HepG2 (cell line): Measurements from ENCODE around the gene VSX1. TPM values are rescaled to one million over a fixed set of nuclear protein-coding genes. Genes with fewer than 3 reads are reported as not detected.

Source experiments
- CAMTA2 ChIP-seq: sonication (generic); formaldehyde crosslinking; IDR thresholded peaks from 2 replicates; pipeline ENCODE4 v1.4.0; 2020; ENCODE audit warnings: mild to moderate bottlenecking, missing genetic modification reagents, borderline replicate concordance
- FOXA1 ChIP-seq, 2 experiments: fragments of 450-650 bp in 1 of 2; sonication (generic) in 1 of 2; formaldehyde crosslinking in 1 of 2; IDR thresholded peaks; 2 replicates each; pipeline versions ENCODE4 v1.4.0 to v1.6.1; 2016 to 2020; ENCODE audit warnings: missing genetic modification reagents in 1 of 2
- GATA4 ChIP-seq: sonication (generic); IDR thresholded peaks from 2 replicates; pipeline ENCODE4 v1.6.1; 2016; ENCODE audit warnings: antibody characterized with exemption, low read depth, borderline replicate concordance
- PPARG ChIP-seq: conservative IDR thresholded peaks from 2 replicates; pipeline ENCODE4 v1.6.1; 2016; ENCODE audit warnings: missing biosample characterization, missing genetic modification reagents
- SRSF1 ChIP-seq: fragments of 200-400 bp; formaldehyde crosslinking; optimal IDR thresholded peaks from 2 replicates; pipeline ENCODE3; 2017; ENCODE audit warnings: mild to moderate bottlenecking, low read depth, low read length, moderate library complexity
- TAF15 ChIP-seq: fragments of 200-400 bp; formaldehyde crosslinking; IDR thresholded peaks from one replicate; pipeline ENCODE4 v1.6.1; 2018; ENCODE audit warnings: mild to moderate bottlenecking, low read depth, low read length; ENCODE audit not compliant: poor library complexity, severe bottlenecking
- ZKSCAN5 ChIP-seq: sonication (generic); formaldehyde crosslinking; IDR thresholded peaks from 2 replicates; pipeline ENCODE4 v1.5.1; 2020; ENCODE audit warnings: mild to moderate bottlenecking, missing genetic modification reagents
- ZNF331 ChIP-seq: sonication (generic); formaldehyde crosslinking; IDR thresholded peaks from 2 replicates; pipeline ENCODE4 v1.4.0; 2020; ENCODE audit warnings: missing genetic modification reagents
- ZNF552 ChIP-seq: sonication (generic); formaldehyde crosslinking; IDR thresholded peaks from 2 replicates; pipeline ENCODE4 v1.9.0; 2022; ENCODE audit warnings: missing genetic modification reagents, mild to moderate bottlenecking, borderline replicate concordance
- ZSCAN22 ChIP-seq: sonication (generic); formaldehyde crosslinking; IDR thresholded peaks from 2 replicates; pipeline ENCODE4 v1.4.0; 2020; ENCODE audit warnings: mild to moderate bottlenecking, missing genetic modification reagents
- polyA plus RNA-seq, 8 experiments: library from polyadenylated mRNA; depleted of rRNA in 3 of 8; stranded (reverse) in 7 of 8; unstranded in 1 of 8; fragments of >200 nt; fragmentation: Illumina TruSeq in 4 of 8; extraction: Trizol in 4 of 8; gene quantifications; 2 replicates each; pipeline versions ENCODE4 v1.2.1 to v1.2.3, GENCODE V29; 2011 to 2016; ENCODE audit warnings: low read depth in 4 of 8, missing spikeins in 1 of 8, mixed read lengths in 1 of 8; ENCODE audit not compliant: insufficient read depth in 1 of 8
- total RNA-seq, 5 experiments: library from RNA; depleted of rRNA; stranded (reverse); fragments of >200 nt; fragmentation: Illumina TruSeq; extraction: Trizol; gene quantifications; 2 replicates each; pipeline ENCODE4 v1.2.3, GENCODE V29; 2016; ENCODE audit warnings: low read depth in 1 of 5
- TF ChIP-seq, protein P1 (sequence below): sonication (generic); formaldehyde crosslinking; IDR thresholded peaks from 2 replicates; pipeline ENCODE4 v1.9.0; 2021; ENCODE audit warnings: missing genetic modification reagents, borderline replicate concordance
- TF ChIP-seq, protein P2 (sequence below): sonication (generic); formaldehyde crosslinking; IDR thresholded peaks from 2 replicates; pipeline ENCODE4 v1.5.1; 2020; ENCODE audit warnings: mild to moderate bottlenecking, missing genetic modification reagents, borderline replicate concordance
- TF ChIP-seq, protein P3 (sequence below), 2 experiments: fragments of 450-650 bp in 1 of 2; sonication (generic) in 1 of 2; formaldehyde crosslinking in 1 of 2; IDR thresholded peaks; 2 replicates each; pipeline versions ENCODE4 v1.6.1 to v1.8.0; 2016 to 2022; ENCODE audit warnings: antibody characterized with exemption in 1 of 2, mild to moderate bottlenecking in 1 of 2, missing genetic modification reagents in 1 of 2
- TF ChIP-seq, protein P4 (sequence below): sonication (generic); formaldehyde crosslinking; IDR thresholded peaks from 2 replicates; pipeline ENCODE4 v1.8.1; 2023; ENCODE audit warnings: mild to moderate bottlenecking, missing genetic modification reagents, borderline replicate concordance

The VSX1 gene
- total and polyA plus RNA-seq, 2 of the 13 experiments (the other 11 are each of a cell fraction or from before 2014, with no cell fraction given) = 0.04 TPM; not detected in 1

DNA sequence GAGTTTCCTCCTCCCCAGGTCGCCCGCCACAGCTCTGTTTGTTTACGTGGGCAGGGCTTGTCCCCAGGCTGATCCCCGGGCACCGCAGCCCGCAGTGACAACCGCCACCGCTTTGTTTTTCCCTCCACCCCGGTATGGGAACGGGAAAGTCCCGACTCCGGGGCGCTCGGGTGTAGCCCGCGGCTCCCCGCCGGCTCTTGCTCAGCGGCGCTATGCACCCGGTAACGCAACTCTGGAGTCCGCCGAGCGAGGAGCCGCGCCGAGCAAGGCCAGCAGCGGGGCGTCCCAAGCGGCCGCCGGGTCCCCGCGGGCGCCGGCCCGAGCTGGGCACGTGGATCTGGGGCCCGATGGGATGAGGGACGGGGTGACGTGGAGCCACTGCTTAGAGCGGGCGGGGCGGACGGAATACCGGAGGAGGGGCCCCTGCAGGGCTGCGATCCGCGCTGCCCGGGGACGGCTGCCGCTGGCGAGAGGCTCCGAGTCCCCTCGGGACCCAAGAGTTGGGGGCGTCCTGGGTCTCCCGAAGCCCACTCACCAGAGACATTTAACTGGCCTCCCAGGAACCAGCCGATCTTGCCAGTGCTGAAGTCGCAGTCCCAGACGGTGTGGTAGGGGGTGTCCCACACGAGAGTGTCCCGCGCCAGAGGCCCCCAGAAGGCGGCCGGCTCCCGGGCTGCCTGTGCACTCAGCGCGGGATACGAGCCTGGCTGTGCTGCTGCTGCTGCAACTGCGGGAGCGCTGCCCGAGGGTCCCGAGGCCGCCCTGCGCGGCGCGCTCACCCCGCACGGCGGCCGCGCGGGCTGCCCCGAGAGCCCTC, 24.5 kb downstream of the VSX1 start (continued):
- TF ChIP-seq, protein P1, sequence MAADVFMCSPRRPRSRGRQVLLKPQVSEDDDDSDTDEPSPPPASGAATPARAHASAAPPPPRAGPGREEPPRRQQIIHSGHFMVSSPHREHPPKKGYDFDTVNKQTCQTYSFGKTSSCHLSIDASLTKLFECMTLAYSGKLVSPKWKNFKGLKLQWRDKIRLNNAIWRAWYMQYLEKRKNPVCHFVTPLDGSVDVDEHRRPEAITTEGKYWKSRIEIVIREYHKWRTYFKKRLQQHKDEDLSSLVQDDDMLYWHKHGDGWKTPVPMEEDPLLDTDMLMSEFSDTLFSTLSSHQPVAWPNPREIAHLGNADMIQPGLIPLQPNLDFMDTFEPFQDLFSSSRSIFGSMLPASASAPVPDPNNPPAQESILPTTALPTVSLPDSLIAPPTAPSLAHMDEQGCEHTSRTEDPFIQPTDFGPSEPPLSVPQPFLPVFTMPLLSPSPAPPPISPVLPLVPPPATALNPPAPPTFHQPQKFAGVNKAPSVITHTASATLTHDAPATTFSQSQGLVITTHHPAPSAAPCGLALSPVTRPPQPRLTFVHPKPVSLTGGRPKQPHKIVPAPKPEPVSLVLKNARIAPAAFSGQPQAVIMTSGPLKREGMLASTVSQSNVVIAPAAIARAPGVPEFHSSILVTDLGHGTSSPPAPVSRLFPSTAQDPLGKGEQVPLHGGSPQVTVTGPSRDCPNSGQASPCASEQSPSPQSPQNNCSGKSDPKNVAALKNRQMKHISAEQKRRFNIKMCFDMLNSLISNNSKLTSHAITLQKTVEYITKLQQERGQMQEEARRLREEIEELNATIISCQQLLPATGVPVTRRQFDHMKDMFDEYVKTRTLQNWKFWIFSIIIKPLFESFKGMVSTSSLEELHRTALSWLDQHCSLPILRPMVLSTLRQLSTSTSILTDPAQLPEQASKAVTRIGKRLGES (CRISPR knock-in tag) = no peak
- peak; percentile 63; the same call in 1 of the 2 replicates for TF ChIP-seq ZNF331
- TF ChIP-seq, protein P2, sequence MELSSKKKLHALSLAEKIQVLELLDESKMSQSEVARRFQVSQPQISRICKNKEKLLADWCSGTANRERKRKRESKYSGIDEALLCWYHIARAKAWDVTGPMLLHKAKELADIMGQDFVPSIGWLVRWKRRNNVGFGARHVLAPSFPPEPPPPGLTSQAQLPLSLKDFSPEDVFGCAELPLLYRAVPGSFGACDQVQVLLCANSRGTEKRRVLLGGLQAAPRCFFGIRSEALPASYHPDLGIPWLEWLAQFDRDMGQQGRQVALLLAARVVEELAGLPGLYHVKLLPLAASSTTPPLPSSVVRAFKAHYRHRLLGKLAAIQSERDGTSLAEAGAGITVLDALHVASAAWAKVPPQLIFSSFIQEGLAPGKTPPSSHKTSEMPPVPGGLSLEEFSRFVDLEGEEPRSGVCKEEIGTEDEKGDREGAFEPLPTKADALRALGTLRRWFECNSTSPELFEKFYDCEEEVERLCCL (CRISPR knock-in tag) = no peak
- TF ChIP-seq ZSCAN22 (CRISPR knock-in tag) = peak; percentile 62; the same call in 1 of the 2 replicates
- peak; percentile 55 for TF ChIP-seq SRSF1
- TF ChIP-seq, protein P3, sequence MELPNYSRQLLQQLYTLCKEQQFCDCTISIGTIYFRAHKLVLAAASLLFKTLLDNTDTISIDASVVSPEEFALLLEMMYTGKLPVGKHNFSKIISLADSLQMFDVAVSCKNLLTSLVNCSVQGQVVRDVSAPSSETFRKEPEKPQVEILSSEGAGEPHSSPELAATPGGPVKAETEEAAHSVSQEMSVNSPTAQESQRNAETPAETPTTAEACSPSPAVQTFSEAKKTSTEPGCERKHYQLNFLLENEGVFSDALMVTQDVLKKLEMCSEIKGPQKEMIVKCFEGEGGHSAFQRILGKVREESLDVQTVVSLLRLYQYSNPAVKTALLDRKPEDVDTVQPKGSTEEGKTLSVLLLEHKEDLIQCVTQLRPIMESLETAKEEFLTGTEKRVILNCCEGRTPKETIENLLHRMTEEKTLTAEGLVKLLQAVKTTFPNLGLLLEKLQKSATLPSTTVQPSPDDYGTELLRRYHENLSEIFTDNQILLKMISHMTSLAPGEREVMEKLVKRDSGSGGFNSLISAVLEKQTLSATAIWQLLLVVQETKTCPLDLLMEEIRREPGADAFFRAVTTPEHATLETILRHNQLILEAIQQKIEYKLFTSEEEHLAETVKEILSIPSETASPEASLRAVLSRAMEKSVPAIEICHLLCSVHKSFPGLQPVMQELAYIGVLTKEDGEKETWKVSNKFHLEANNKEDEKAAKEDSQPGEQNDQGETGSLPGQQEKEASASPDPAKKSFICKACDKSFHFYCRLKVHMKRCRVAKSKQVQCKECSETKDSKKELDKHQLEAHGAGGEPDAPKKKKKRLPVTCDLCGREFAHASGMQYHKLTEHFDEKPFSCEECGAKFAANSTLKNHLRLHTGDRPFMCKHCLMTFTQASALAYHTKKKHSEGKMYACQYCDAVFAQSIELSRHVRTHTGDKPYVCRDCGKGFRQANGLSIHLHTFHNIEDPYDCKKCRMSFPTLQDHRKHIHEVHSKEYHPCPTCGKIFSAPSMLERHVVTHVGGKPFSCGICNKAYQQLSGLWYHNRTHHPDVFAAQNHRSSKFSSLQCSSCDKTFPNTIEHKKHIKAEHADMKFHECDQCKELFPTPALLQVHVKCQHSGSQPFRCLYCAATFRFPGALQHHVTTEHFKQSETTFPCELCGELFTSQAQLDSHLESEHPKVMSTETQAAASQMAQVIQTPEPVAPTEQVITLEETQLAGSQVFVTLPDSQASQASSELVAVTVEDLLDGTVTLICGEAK (IDR thresholded peaks at IDR 0.05) = no peak
- TF ChIP-seq, protein P3 (CRISPR knock-in tag; IDR thresholded peaks at IDR 0.05) = peak; percentile 59
- no peak for TF ChIP-seq TAF15
- no peak for TF ChIP-seq FOXA1 (IDR thresholded peaks at IDR 0.05)
- TF ChIP-seq FOXA1 (CRISPR knock-in tag; IDR thresholded peaks at IDR 0.05) = peak; percentile 70
- TF ChIP-seq GATA4 = 0 out of 2 replicates have a peak, but pooled peaks have one; percentile 16
- no peak for TF ChIP-seq CAMTA2 (CRISPR knock-in tag)
- no peak for TF ChIP-seq ZKSCAN5
- no peak for TF ChIP-seq PPARG (CRISPR knock-in tag)
- TF ChIP-seq, protein P4, sequence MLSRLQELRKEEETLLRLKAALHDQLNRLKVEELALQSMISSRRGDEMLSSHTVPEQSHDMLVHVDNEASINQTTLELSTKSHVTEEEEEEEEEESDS (CRISPR knock-in tag) = no peak
- peak; percentile 19; the same call in 1 of the 2 replicates for TF ChIP-seq ZNF552 (CRISPR knock-in tag)
